NCI-H1694 (cell line): Measurements from ENCODE around the gene DYNC1I1.

Experiments used
- DNase-seq: peaks from one replicate; lab custom pipeline; 2025; lab: John Stamatoyannopoulos, UW

Gene DYNC1I1

GRCh38 chr7:96026010-96026409 is 253.7 kb downstream of the DYNC1I1 start:
- DNase-seq, result no peak

GRCh38 chr7:96026611-96027010 is 254.3 kb downstream of the DYNC1I1 start:
- DNase-seq, result no peak

DNA sequence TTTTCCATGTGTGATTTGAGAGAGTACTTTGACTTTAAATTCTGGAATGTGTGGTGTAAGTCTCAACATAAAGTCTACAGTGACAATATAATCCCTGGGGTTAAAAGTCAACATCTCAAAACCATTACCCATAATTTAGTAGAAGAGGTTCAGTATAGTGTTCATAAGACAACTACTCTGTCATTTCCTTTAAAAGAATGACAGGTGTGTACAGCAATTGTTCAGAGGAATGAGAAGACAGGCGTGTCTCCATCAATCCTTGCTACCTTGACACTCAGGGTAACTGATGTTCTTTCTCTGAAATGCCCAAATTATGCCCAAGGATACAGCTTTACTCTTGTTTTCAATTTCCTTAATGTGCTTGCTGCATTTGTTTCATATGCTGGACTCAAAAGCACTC is 256.4 kb downstream of the DYNC1I1 start:
- DNase-seq, result no peak

- DNase-seq, result peak; percentile 94
These were observed 260.8 kb downstream of the DYNC1I1 start for GRCh38 chr7:96033009-96033598.

DNA sequence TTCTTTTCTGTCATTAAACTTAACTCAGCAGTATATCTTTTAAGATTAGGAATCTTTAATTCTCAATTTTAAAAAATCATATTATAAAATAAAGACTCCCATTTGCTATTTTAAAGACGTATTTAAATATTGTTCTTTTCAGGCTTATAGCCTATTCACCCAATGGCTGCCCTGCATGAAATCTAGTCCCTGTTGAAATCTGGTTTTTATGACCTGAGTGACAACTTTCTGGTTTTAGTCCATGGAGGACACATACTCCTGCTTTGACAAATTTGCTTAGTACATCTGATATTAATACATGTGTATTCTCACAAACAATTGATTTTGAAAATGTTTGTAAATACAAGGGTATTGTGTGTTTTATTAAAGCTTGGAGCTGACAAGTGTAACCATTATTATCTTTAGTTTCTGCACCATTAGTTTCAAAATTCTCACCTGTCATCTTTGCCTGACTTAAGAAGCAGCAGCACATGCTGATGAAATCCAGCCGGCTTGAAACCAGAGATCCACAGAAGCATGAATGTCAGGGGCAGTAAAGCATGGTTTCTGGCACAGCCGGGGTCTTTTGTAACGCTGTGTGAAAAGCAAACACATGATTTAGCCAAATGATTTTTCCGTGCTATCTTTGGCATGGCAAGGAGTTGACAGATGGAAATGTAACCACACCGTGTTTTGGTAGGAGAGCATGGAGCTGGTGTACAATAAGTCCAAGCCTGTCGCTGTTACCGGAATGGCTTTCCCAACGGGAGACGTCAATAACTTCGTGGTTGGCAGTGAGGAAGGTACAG is 262.8 kb downstream of the DYNC1I1 start:
- peak; percentile 96 for DNase-seq

DNA sequence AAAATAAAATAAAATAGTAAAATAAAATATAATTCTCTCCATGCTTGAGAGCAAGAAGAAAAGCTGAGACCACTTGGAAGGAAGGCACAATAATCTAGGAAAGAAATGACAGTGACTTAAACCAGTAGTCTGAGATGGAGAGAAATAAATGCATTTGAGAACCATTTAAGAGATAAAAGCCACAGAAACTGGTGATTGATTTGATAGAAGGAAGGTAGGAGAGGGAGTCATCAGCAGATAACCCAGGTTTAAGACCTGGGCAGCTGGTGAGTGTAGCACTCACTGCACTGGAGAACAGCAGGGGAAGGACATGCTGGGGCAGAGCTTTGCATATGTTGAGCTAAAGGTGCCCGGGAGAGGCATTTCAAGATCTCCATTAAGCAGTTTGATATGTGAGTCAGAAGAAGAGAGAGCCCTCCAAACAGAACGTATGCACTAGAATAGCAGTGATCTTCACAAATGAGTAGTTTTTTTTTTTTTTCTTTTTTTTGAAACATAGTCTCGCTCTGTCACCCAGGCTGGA is 268.0 kb downstream of the DYNC1I1 start:
- DNase-seq, result peak; percentile 26

DNA sequence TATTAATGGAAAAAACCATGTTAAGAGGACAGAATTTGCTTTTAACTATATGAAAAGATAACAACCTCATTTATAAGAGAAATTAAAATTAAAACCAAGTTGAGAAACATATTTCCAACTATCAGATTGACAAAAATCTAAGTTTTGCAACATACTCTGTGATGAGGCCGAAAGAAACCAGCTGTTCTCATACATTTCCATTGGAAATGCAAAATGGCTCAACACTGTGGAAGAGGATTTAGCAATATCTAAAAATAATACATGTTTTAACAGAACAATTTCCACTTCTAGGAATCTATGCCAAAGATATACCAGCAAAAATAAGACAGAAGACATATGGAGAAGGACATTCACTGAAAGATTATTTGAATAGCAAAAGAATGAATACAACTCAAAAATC is 268.8 kb downstream of the DYNC1I1 start:
- DNase-seq, result no peak

DNA sequence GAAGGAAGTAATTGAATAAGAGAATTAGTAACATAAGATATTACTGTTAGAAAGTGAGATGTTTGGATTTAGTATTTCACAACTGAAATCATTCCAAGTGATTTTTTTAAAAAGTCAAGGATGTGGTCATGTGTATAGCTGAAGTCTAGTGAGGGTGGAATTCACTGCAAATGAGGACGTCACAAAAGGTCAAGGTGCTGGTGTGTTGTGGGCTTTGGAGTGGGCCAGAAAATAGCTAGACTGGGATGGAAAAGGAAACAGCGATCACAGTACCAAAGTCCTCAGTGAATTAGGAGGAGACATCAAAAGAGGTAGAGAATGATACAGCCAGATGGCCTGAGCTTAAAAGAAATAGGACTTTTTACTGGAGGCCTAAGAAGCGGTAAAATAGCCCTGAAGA is 272.8 kb downstream of the DYNC1I1 start:
- no peak for DNase-seq

DNA sequence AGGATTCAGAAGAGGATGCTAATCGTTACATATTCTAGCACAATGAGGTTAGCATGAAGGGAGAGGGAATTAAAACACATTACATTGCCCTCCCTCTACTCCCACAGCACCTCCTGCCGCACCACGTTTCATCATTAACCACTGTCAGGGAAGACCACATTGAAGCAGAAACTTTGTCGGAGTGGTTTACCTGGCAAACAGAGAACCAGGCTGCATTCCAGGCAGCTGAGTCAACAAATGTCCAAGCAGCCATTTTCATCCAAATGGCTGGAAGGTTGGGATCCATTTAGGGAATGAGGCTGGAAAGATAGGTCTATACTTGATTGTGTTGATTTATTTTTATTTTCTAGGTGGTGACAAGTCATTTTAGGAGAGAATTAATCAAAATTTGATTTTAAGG is 273.6 kb downstream of the DYNC1I1 start:
- DNase-seq, result no peak

GRCh38 chr7:96052289-96052688 is 279.9 kb downstream of the DYNC1I1 start:
- no peak for DNase-seq

GRCh38 chr7:96052860-96053470 is 280.6 kb downstream of the DYNC1I1 start:
- no peak for DNase-seq

GRCh38 chr7:96055717-96056116 is 283.4 kb downstream of the DYNC1I1 start:
- DNase-seq, result no peak

DNA sequence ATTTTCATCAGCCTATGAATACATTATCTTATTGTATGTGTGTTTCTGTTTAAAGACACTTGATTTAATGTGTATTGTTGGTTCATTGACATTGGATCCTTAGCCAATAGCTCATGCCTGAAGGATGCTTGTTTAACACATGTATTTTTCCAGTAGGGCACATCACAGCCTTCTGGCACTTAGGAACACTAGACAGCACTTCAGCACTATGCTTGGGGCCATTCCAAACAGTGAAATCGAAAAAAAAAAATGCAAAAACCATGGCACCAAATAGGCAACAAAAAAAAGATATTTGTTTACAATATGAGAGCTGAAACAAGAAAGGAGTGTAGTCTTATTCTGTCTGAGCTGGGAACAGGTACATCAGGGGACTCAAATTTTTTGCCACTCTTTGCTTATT is 286.7 kb downstream of the DYNC1I1 start:
- no peak for DNase-seq

GRCh38 chr7:96061009-96061408 is 288.7 kb downstream of the DYNC1I1 start:
- DNase-seq, result no peak

DNA sequence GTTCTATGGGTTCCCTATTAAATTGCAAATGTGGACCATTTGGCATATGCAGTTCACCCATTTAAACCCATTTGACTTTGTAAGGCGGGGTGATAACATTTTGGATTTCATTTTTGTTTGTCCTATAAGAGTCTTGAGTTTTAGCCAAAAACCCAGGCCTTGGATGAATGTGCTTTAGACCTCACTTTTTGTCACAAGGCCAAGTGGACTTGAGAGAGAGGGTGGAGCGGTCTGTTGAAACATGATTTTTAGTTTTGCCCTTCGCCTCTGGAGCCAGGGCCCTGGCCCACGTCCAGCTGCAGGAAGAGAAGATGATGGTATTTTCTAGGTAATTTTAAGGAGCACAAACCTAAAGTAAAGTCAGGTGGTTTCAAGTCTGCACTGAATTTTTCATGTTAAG is 289.5 kb downstream of the DYNC1I1 start:
- no peak for DNase-seq

DNA sequence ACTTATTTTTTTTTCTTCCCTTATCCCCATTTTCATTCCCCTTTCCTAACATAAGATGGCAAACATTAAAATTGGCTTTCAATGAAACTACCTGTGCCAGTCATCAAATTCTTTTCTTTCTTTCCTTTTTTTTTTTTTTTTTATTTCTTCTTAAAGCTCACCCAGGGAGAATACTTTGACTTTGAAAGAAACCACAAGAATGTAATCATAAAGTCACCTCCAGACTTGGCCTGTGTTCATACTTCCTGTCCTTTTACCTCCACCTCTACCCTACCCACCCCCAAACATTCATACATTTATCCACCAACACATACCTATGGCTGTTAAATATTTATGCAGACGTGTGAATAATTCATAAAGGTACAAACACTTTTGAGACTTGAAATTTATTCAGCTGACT is 295.0 kb downstream of the DYNC1I1 start:
- no peak for DNase-seq

DNA sequence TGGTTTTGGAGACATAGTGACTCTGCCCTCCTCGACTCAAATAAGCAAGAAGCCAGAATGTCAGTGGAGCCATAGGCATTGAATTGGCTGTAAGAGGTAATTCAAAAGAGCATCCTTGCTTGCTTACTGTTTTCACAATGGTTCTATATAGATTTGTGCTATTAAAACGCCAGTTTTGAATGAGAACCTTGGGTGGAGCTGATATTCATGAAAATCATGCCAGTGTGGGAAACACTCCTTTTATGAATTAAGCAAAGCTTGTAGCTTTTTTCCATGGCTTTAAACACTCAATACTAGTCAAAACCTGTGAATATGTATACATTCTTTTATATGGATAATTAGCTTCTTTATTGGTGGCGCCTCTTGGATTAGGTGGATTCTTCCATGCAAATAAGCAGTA is 297.0 kb downstream of the DYNC1I1 start:
- no peak for DNase-seq

DNA sequence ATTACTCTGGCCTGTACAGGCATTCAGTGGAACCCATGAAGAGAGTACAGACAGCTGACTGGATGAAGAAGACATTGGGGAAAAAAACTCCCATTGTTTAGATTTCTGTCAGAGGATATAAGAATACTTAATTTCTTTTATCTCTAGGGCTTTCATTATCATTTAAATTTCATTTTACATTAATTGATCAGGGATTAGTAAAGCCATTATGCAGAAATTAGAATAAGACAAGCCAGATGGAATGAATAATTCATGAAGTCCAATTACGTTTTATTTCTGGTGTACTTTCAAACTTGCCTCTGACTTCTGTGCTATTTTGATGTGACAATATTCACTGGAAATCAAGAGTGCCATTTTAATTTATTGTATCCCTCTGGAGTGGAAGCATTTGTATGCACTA is 302.5 kb downstream of the DYNC1I1 start:
- DNase-seq, result no peak

DNA sequence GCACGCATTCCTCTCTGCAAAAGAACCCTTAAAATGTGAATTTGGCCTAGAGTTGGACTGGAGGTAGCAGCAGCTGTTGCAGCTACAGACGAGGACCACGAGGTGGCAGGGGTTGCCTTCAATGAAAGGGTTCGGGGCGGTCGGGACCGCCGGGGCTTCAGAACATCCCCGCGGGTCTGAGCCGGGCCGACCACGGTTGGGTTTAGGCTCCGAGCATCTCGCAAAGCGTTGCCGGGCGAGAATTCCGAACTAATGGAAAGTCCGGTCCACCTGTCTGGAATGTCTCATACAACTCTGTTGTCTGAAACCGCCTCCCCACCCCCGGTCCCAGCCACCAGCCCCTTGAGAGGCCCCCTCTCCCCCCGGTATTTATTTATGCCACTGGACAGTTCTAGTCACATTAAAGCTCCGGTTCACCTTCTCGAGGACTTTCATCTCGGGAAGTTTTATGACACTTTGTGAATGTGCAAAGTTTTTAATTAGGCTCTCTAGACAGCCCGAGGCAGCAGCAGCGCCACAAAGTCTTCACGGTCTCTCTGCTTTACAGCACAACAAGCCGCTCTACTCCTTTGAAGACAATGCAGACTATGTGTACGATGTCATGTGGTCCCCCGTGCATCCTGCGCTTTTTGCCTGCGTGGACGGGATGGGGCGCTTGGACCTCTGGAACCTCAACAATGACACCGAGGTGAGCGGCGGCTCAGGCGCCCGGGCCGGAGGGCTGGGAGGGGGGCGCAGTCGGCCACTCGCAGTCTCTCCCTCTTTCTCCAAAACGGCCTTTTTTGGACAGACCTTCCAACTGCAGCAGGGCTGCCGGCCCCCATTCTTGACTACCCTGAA is 303.4 kb downstream of the DYNC1I1 start:
- peak; percentile 66 for DNase-seq

- no peak for DNase-seq
These were observed 304.0 kb downstream of the DYNC1I1 start for GRCh38 chr7:96076350-96076707.

DNA sequence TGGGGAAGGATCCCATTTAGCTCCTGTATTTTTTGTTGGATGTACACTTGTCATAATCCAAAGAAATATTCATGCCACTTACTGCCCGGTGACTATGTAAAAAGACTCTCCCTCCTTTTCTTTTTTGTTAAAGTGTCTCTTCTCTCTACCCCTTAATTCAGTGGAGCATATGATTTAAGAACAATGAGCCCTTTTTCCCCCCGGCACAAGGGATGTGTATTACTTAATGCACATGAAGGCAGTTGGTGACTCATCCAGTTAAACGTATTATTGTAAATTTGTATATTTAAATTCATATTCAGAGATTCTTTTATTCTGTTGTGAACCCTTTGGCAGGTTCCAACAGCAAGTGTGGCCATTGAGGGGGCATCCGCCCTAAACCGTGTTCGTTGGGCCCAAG is 307.7 kb downstream of the DYNC1I1 start:
- DNase-seq, result no peak

DNA sequence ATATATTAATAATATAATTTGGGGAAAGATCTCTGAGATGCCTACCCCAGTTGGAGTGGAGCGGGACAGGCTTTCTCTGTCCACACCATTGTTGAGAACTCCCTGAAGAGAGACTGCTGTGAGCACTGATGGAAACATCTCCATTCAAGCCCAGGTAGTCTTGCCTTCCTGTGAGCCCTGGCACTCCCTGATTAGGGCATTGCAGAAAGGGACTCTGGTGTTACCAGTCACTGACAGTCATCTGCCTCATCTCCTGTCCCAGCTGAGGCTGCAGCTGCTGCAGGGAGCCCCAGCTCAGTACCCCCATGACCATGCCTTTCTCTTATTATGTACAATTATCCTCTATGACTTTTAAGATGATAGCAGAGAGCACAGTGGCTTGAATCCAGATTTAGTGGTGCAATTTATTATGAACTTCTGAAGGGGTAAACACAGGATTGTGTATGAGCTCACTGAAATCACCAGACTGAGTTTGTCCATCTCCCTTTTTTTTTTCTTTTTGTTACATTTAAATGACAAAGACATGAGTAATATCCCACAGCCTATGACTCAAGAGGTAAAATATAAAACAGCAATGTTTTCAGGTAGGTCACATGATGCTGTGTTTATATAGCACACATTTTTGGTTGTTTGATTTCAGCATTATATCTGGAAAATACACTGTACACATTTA is 312.7 kb downstream of the DYNC1I1 start:
- DNase-seq, result no peak
